ENCODE data around the gene PERCC1. TPM values are rescaled to one million over a fixed set of nuclear protein-coding genes. Genes with fewer than 3 reads are reported as not detected.

The PERCC1 gene
- total RNA-seq, 1 donor from 2014 or later, result not detected

GRCh38 chr16:1403733-1404132, 27.1 kb upstream of the PERCC1 start:
- Histone ChIP-seq H3K36me3 (ENCODE audit: insufficient read depth, low read length) (no peaks in the 10 kb centered on the region), H3K4me3 (ENCODE audit: insufficient read depth, low read depth, low read length) (no peak overlapping the region), H3K79me2 (ENCODE audit: insufficient read depth, low read length) (peaks cover 3% of the 10 kb centered on the region), H3K4me1 (ENCODE audit: insufficient read depth, low read length) (no peaks in the 10 kb centered on the region), H4K20me1 (ENCODE audit: insufficient read depth, low read length) (peaks cover 21% of the 10 kb centered on the region), H2AFZ (ENCODE audit: low read depth, low read length) (no peak overlapping the region), H3K9ac (ENCODE audit: low read length) (no peak overlapping the region), H3K27me3 (ENCODE audit: insufficient read depth, low read length) (no peaks in the 10 kb centered on the region), H3K9me3 (ENCODE audit: insufficient read depth, low read depth, low read length) (no peaks in the 10 kb centered on the region), H3K4me2 (ENCODE audit: low read length) (no peak overlapping the region), H3K27ac (ENCODE audit: low read depth, low read length) (no peak overlapping the region)
- DNase-seq (ENCODE audit: low read depth) (no peak), FAIRE-seq (no peak)
- H3K4me3 Mint-ChIP-seq (ENCODE audit: unreplicated experiment), result no peak overlapping the region
- TF ChIP-seq CTCF (IDR thresholded peaks at IDR 0.05; ENCODE audit: insufficient read depth, low read depth, low read length) (no peak), EZH2 (IDR thresholded peaks at IDR 0.05; ENCODE audit: insufficient read depth, low read length) (no peak)
- no peaks in the 10 kb centered on the region for H3K27me3 Mint-ChIP-seq (ENCODE audit: low read depth, unreplicated experiment)
- no peaks in the 10 kb centered on the region for H3K9me3 Mint-ChIP-seq (ENCODE audit: unreplicated experiment)
- peaks cover 1% of the 10 kb centered on the region for H3K4me1 Mint-ChIP-seq (ENCODE audit: low read depth, unreplicated experiment)
- peaks cover 15% of the 10 kb centered on the region for H3K36me3 Mint-ChIP-seq (ENCODE audit: low read depth, unreplicated experiment)
- no peak overlapping the region for H3K27ac Mint-ChIP-seq (ENCODE audit: unreplicated experiment)

- Histone ChIP-seq H3K4me1 (ENCODE audit: insufficient read depth, low read length) (no peaks in the 10 kb centered on the region), H3K9ac (ENCODE audit: low read length) (peak overlapping the region; percentile 55), H3K36me3 (ENCODE audit: insufficient read depth, low read length) (no peaks in the 10 kb centered on the region), H4K20me1 (ENCODE audit: insufficient read depth, low read length) (peaks cover 23% of the 10 kb centered on the region), H3K27me3 (ENCODE audit: insufficient read depth, low read length) (no peaks in the 10 kb centered on the region), H3K4me3 (ENCODE audit: insufficient read depth, low read depth, low read length) (peak overlapping the region; percentile 31), H2AFZ (ENCODE audit: low read depth, low read length) (peak overlapping the region; percentile 64), H3K27ac (ENCODE audit: low read depth, low read length) (no peak overlapping the region), H3K9me3 (ENCODE audit: insufficient read depth, low read depth, low read length) (no peaks in the 10 kb centered on the region), H3K4me2 (ENCODE audit: low read length) (peak overlapping the region; percentile 100), H3K79me2 (ENCODE audit: insufficient read depth, low read length) (peaks cover 3% of the 10 kb centered on the region)
- no peak overlapping the region for H3K27ac Mint-ChIP-seq (ENCODE audit: unreplicated experiment)
- DNase-seq (ENCODE audit: low read depth) (peak; percentile 34), FAIRE-seq (no peak)
- peaks cover 7% of the 10 kb centered on the region for H3K36me3 Mint-ChIP-seq (ENCODE audit: low read depth, unreplicated experiment)
- H3K27me3 Mint-ChIP-seq (ENCODE audit: low read depth, unreplicated experiment), result no peaks in the 10 kb centered on the region
- TF ChIP-seq EZH2 (IDR thresholded peaks at IDR 0.05; ENCODE audit: insufficient read depth, low read length), result no peak
- no peak for TF ChIP-seq CTCF (IDR thresholded peaks at IDR 0.05; ENCODE audit: insufficient read depth, low read depth, low read length)
- peaks cover 1% of the 10 kb centered on the region for H3K4me1 Mint-ChIP-seq (ENCODE audit: low read depth, unreplicated experiment)
- H3K4me3 Mint-ChIP-seq (ENCODE audit: unreplicated experiment), result peak overlapping the region; percentile 67
- H3K9me3 Mint-ChIP-seq (ENCODE audit: unreplicated experiment), result no peaks in the 10 kb centered on the region
Observed at GRCh38 chr16:1407753-1408152, 23.1 kb upstream of the PERCC1 start.

- no peaks in the 10 kb centered on the region for H3K27me3 ChIP-seq (ENCODE audit: insufficient read depth, low read length)
- Mint-ChIP-seq H3K9me3 (ENCODE audit: unreplicated experiment) (no peaks in the 10 kb centered on the region), H3K27me3 (ENCODE audit: low read depth, unreplicated experiment) (no peaks in the 10 kb centered on the region), H3K4me3 (ENCODE audit: unreplicated experiment) (peak overlapping the region; percentile 80), H3K27ac (ENCODE audit: unreplicated experiment) (no peak overlapping the region), H3K4me1 (ENCODE audit: low read depth, unreplicated experiment) (peaks cover 1% of the 10 kb centered on the region), H3K36me3 (ENCODE audit: low read depth, unreplicated experiment) (peaks cover 5% of the 10 kb centered on the region)
- H3K9me3 ChIP-seq (ENCODE audit: insufficient read depth, low read depth, low read length), result no peaks in the 10 kb centered on the region
- no peaks in the 10 kb centered on the region for H3K36me3 ChIP-seq (ENCODE audit: insufficient read depth, low read length)
- H4K20me1 ChIP-seq (ENCODE audit: insufficient read depth, low read length), result peaks cover 22% of the 10 kb centered on the region
- no peak for FAIRE-seq
- H3K27ac ChIP-seq (ENCODE audit: low read depth, low read length), result no peak overlapping the region
- TF ChIP-seq CTCF (IDR thresholded peaks at IDR 0.05; ENCODE audit: insufficient read depth, low read depth, low read length), result no peak
- TF ChIP-seq EZH2 (IDR thresholded peaks at IDR 0.05; ENCODE audit: insufficient read depth, low read length), result no peak
- H3K79me2 ChIP-seq (ENCODE audit: insufficient read depth, low read length), result peaks cover 3% of the 10 kb centered on the region
- no peaks in the 10 kb centered on the region for H3K4me1 ChIP-seq (ENCODE audit: insufficient read depth, low read length)
- DNase-seq (ENCODE audit: low read depth), result peak; percentile 52
- H3K4me2 ChIP-seq (ENCODE audit: low read length), result peak overlapping the region; percentile 100
- peak overlapping the region; percentile 96 for H2AFZ ChIP-seq (ENCODE audit: low read depth, low read length)
- peak overlapping the region; percentile 82 for H3K4me3 ChIP-seq (ENCODE audit: insufficient read depth, low read depth, low read length)
- H3K9ac ChIP-seq (ENCODE audit: low read length), result peak overlapping the region; percentile 83
Observed at GRCh38 chr16:1408171-1408837, 22.6 kb upstream of the PERCC1 start.

All from astrocyte (in vitro differentiated cells and primary cell).